HG02571 (cell line): ENCODE data around the gene NXN.
"Not testable (repeated sequence)": the region's sequence is repeated elsewhere in the genome, so short reads cannot be mapped to it uniquely, and the experiment has no call there.

Experiments used
- ATAC-seq: cut with Tn5 transposase; IDR thresholded peaks from one replicate; pipeline ENCODE4 v1.9.1; 2021; ENCODE audit warnings: mild to moderate bottlenecking, moderate library complexity; ENCODE audit not compliant: unreplicated experiment

NXN gene

GRCh38 chr17:838486-838885, 141.1 kb downstream of the NXN start:
- ATAC-seq, result no peak

- ATAC-seq, result no peak
These were observed 143.4 kb downstream of the NXN start for GRCh38 chr17:836151-836550.

GRCh38 chr17:835721-836120, 143.9 kb downstream of the NXN start:
- ATAC-seq, result not testable (repeated sequence)

- ATAC-seq, result no peak
These were observed 144.3 kb downstream of the NXN start for GRCh38 chr17:835263-835662.

DNA sequence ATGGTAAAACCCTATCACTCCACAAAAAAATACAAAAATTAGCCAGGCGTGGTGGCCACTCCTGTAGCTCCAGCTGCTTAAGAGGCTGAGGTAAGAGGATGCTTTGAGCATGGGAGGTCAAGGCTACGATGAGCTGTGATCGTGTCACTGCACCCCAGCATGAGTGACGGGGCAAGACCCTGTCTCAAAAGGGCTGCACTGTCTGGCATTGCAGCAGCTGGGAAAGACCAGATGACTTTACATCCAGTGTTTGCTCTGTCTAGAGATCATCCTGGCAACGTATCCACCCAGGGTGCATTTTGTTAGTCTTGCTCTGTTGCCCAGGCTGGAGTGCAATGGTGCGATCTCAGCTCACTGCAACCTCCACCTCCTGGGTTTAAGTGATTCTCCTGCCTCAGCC, 145.4 kb downstream of the NXN start:
- no peak for ATAC-seq

DNA sequence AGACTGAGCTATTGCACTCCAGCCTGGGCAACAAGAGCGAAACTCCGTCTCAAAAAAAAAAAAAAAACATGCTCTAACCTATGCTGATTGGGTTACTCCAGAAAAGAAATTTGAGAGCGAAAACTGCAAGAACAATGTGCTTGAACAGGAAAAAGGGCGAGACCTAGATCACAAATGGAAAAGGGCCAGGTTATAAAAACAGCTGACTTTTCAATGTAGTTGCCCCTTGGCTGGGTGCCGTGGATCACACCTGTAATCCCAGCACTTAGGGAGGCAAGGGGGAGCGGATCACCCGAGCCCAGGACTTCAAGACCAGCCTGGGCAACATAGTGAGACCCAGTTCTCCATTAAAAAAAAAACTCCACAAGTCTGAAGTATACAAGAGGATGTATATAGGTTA, 148.6 kb downstream of the NXN start:
- no peak for ATAC-seq

DNA sequence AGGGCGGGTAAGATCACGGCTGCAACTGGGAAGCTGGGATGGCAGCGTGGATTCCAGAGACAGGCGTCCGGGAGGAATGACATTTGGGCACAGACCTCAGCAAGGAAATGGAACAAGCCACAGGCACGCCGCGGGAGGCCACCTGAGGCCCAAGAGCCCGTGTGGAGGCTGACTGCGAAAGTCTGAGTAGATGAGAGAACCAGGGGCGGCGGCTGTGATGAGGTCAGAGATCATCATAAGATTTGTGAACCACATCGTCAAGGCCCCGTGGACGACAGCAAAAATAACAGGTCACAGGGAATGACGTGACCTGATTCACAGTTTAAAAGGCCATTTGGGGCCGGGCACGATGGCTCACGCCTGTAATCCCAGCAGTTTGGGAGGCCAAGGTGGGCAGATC, 149.2 kb downstream of the NXN start:
- ATAC-seq, result no peak

DNA sequence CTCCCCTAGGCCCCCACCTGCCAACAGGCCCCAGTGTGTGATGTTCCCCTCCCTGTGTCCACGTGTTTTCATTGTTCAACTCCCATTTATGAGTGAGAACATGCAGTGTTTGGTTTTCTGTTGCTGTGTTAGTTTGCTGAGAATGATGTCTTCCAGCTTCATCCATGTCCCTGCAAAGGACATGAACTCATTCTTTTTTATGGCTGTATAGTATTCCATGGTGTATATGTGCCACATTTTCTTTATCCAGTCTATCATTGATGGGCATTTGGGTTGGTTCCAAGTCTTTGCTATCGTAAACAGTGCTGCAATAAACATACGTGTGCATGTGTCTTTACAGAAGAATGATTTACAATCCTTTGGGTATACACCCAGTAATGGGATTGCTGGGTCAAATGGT, 150.0 kb downstream of the NXN start:
- ATAC-seq, result not testable (repeated sequence)

- no peak for ATAC-seq
These were observed 150.8 kb downstream of the NXN start for GRCh38 chr17:828761-829160.

DNA sequence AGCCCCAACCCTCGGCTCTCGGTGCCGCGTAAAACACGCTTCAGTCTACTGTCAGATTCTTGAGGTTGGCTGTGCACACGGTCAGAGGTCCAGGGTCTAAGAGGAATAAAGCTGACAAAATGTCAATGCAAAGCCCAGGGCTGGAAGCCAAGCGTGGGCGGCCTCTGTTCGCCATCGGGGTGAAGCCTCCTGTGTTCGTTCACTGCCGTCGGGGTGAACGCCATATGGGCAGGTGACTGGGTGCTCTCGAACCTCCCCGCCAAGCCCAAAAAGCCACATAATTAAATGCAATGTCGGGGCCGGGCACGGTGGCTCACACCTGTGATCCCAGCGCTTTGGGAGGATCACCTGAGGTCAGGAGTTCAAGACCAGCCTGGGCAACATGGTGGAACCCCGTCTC, 152.8 kb downstream of the NXN start:
- no peak for ATAC-seq

DNA sequence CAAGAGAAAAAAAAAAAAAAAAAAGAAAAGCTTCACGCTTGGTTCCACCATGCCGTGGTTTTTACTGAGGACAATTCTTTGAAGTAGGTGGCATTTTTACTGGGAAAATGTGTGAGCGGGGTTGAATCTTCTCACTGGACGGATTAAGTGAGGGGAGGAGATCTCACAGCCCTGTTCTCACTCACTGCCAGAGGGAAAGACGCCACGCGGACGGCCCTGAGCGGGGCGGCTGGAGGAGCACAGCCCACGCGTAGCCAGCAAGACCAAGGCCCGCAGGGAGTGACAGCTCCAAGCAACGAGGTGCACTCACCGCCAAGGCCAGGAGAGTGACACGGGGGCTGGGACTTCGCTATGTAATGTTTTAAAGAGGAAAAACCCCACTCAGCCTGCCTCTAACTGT, 154.4 kb downstream of the NXN start:
- ATAC-seq, result no peak

DNA sequence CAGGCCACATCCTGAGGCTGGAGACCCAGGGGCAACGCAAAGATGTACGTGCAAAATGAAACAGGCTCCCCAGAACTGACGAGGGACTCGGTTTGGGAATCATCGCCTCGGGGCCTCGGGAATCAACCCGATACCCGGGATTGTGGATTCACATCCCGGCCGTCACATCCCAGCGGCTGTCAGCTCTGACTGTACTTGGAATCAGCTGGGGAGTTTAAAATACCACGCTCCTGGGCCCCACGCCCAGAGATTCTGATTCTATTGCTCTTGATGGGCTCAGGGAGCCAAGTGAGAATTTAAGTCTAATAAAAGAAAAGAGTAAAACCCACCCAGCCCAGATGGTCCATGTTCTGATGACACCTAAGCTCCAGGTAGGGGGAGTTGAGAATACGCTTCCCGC, 155.2 kb downstream of the NXN start:
- ATAC-seq, result no peak

GRCh38 chr17:823501-823902, 156.1 kb downstream of the NXN start:
- ATAC-seq, result no peak

DNA sequence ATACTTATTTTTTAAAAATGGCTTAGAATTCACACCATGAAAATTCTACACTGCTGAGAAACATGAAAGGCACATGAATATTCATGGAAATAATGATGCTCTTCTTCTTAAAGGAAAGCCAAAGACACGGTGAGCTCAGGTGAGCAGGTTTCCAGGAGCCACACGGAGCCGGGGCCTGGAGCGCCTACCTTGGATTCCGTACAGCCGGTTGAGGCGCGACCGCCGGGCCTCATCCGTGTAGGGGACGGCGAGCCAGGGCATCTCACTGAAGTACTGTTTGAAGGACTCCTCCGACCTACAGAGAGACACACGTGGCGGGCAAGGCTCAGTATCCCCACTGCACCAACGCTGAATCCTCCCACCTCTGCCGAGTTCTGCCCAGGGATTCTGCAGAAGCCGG, 160.3 kb downstream of the NXN start:
- no peak for ATAC-seq

GRCh38 chr17:814371-814770, 165.2 kb downstream of the NXN start:
- no peak for ATAC-seq

DNA sequence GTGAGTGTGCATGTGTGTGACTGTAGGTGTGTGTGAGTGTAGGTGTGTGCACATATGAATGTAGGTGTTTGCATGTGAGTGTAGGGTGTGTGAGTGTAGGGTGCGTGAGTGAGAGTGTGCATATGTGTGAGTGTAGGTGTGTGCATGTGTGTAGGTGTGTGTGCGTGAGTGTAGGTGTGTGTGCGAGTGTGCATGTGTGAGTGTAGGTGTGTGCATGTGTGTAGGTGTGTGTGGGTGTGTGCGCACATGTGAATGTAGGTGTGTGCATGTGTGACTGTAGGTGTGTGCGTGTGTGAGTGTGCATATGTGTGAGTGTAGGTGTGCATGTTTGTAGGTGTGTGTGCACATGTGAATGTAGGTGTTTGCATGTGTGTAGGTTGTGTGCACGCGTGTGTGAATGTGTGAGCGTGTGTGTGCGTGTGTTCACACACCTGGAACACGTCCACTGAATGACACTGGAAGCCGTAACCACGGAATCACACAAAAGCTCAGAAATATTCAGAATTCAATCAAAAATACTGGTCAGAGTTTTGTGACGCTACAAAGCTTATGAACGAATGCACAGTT, 166.9 kb downstream of the NXN start:
- no peak for ATAC-seq

DNA sequence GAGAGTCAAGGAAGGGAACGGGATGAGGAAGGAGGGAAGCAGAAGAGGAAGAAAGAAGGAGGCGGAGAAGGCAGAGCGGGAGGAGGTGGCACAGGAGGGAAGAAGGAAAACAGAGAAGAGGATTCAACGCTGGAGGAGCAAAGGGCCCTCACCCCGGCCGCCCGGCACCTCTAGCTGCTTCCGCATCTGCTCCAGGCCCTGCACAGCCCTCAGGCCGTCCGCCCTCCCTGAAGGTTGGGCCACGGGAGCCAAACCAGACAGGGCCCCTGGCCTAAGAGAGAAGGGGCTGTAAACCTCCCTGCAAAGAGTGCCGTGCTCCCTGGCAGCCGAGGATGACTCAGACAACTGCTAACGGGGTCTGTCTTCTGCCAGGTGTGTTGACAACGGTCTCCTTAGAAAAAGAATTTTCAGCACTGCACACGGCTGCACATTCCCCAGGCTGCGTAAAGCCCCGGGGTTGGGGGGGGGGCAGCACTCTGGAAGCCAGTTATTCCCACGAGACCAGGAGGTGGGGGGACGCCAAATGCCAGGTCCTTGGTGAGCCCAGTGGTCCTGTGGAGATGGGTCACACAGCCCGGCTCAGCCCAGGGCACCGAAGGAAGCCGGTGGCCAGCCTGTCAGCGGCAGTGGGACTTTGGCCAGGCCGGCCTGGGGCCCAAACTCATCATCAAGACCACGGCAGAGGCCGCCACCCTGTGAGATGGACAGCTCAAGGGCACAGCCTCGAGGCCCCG, 168.4 kb downstream of the NXN start:
- ATAC-seq, result no peak

DNA sequence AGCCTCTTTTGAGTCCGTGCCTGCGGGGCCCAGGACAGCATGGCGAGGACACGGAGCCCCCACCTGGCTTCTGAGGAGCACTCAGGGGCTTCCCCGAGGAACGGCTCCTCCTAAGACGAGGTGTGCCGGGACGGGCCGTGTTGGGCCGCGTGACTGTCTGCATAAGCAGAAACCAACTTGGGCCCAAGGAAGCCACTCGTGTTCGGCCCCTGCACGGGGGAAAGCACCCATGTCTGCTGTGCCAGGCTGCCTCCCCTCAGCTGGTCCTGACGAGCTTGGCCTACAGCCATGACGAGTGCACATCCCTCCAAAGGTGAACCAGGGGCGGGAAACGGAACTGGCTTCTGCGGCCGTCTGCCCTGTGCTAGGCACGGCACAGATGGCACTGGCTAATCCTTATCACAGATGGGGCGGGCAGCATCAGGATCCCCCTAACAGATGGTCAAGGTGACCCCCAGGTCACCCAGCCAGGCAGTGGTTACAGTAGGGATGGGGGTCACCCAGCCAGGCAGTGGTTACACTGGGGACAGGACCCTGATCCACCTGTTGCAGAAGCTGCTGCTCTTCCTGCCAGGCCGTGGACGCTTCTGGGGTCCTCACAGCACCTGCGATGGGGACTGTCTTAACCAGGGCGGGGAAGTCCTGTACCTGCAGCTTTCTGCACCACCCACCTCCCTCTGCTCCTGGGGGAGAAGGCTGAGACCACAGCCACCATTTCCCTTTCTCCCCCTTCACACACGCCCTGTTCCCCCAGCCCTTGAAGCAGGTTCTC, 171.9 kb downstream of the NXN start:
- no peak for ATAC-seq

- no peak for ATAC-seq
These were observed 172.6 kb downstream of the NXN start for GRCh38 chr17:806781-807522.

- ATAC-seq, result no peak
These were observed 173.2 kb downstream of the NXN start for GRCh38 chr17:806346-806745.

DNA sequence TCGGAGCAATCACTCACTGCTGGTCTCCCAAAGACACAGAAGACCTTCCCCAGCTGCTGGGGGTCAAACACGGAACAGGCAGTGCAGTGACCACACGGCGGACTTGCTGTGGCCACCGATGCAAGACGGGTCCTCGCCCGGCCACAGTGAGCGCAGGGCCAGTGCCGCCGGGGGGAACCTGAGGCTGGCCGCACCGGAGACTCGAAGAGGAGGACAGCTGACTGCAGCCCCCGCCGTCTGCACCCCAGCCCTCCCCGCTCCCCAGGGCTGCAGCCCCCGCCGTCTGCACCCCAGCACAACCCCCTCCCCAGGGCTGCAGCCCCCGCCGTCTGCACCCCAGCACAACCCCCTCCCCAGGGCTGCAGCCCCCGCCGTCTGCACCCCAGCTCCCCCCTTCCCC, 173.7 kb downstream of the NXN start:
- ATAC-seq, result not testable (repeated sequence)
